Measurements from ENCODE around the gene CRLF1. TPM values are rescaled to one million over a fixed set of nuclear protein-coding genes. Genes with fewer than 3 reads are reported as not detected.

CRLF1 gene
- total RNA-seq, 1 experiment from 2014 or later: 0.46 TPM

- Histone ChIP-seq H3K79me2 (ENCODE audit: low read depth) (peaks cover 14% of the 10 kb centered on the region; the same call in 1 of the 2 replicates), H4K20me1 (ENCODE audit: insufficient read depth) (no peaks in the 10 kb centered on the region), H3K9me2 (ENCODE audit: insufficient read depth) (no peaks in the 10 kb centered on the region), H3K4me2 (peak overlapping the region; percentile 84), H3K9me3 (ENCODE audit: insufficient read depth, low read depth) (no peaks in the 10 kb centered on the region), H3K36me3 (ENCODE audit: low read depth) (no peaks in the 10 kb centered on the region; the same call in 1 of the 2 replicates), H3K4me3 (peak overlapping the region; percentile 79), H2AFZ (peak overlapping the region; percentile 92), H3F3A (ENCODE audit: insufficient read depth, low read depth) (peaks cover 43% of the 10 kb centered on the region; the same call in 1 of the 2 replicates), H3K27ac (peak overlapping the region; percentile 64), H3K27me3 (ENCODE audit: insufficient read depth, low read depth) (no peaks in the 10 kb centered on the region), H3K4me1 (replicated peaks; ENCODE audit: insufficient read depth) (peaks cover 15% of the 10 kb centered on the region)
- CTCF ChIA-PET: interaction anchor here (0.6 to 0.7 kb wide), 2 partner anchors 62 to 429 kb away, joined by 3 to 6 read pairs; no protein-coding TSS in a partner anchor
- peak; percentile 70 for DNase-seq
- intact Hi-C loops (cut with micrococcal nuclease; ENCODE audit: unreplicated experiment): loop anchor here (5.0 kb wide), 2 partner anchors 243 to 258 kb away; partner anchors contain the start of gene UPF1
- no peak for TF ChIP-seq EZH2 (IDR thresholded peaks at IDR 0.05; ENCODE audit: low read depth)
- TF ChIP-seq, protein P1, sequence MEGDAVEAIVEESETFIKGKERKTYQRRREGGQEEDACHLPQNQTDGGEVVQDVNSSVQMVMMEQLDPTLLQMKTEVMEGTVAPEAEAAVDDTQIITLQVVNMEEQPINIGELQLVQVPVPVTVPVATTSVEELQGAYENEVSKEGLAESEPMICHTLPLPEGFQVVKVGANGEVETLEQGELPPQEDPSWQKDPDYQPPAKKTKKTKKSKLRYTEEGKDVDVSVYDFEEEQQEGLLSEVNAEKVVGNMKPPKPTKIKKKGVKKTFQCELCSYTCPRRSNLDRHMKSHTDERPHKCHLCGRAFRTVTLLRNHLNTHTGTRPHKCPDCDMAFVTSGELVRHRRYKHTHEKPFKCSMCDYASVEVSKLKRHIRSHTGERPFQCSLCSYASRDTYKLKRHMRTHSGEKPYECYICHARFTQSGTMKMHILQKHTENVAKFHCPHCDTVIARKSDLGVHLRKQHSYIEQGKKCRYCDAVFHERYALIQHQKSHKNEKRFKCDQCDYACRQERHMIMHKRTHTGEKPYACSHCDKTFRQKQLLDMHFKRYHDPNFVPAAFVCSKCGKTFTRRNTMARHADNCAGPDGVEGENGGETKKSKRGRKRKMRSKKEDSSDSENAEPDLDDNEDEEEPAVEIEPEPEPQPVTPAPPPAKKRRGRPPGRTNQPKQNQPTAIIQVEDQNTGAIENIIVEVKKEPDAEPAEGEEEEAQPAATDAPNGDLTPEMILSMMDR (conservative IDR thresholded peaks at IDR 0.05): no peak
- POLR2A ChIA-PET (ENCODE audit: unreplicated experiment): interaction anchor here (0.6 kb wide), 4 partner anchors 18 to 173 kb away, joined by 3 to 5 read pairs (median 4); partner anchors contain the start of gene UBA52
- no TSS peak for BruUV-seq (replicated peaks)
Measured at GRCh38 chr19:18589380-18590272, 17.0 kb downstream of the CRLF1 start.

DNA sequence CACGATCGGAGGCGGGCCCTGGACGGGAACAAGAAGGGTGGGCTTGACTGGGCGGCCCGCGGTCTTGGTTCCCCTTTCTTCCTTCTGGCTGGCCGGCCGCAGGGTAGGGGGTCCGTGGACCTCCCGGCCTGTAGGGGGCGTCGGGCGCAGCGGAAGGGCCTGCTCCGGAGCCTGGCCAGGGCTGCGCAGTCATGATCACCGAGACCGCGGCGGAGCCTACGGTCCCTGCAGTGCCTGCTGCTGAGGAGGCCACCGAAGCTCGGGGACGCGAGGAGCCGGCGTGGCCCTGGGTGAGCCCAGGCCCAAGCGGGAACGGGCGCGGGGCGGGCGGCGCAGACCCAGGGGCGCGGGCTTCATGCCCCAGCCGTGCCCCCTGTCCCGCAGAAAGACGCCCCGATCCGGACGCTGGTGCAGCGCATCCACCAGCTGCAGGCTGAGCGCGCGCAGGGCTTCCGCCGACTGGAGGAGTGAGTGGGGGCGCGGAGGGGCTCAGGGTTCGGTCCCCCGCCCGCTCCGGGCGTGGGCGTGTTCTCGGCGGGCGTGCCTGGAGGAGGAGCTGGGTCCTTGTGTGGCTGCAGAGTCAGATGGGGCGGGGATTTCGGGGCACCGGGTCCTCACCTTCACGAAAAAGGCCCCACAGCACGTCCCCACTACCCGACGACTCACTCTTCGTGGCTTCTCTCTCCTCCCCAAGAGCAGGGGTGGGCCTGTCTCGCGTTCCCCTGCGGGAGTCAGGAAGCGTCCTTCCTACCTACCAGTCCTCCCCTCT, 17.8 kb downstream of the CRLF1 start, which contains the start of gene REX1BD:
TSS of gene REX1BD (plus strand) at position 188 of the 769 bp plus-strand sequence. CDS start at position 192, 4 bp downstream.
- H3K27ac ChIP-seq: peak within 1 kb of the TSS; percentile 64
- no peaks in the 10 kb centered on the region for H3K9me3 ChIP-seq (ENCODE audit: insufficient read depth, low read depth)
- H3K36me3 ChIP-seq (ENCODE audit: low read depth): no peaks in the 10 kb centered on the region; the same call in 1 of the 2 replicates
- H4K20me1 ChIP-seq (ENCODE audit: insufficient read depth): no peaks in the 10 kb centered on the region
- peak within 1 kb of the TSS; percentile 92 for H2AFZ ChIP-seq
- ChIA-PET POLR2A (ENCODE audit: unreplicated experiment) (interaction anchor here (0.5 to 0.6 kb wide), 4 partner anchors 31 to 1872 kb away, joined by 3 to 4 read pairs (median 4); no protein-coding TSS in a partner anchor), CTCF (interaction anchor here (0.7 to 0.9 kb wide), 2 partner anchors 61 to 242 kb away, joined by 3 read pairs; no protein-coding TSS in a partner anchor)
- H3K27me3 ChIP-seq (ENCODE audit: insufficient read depth, low read depth): no peaks in the 10 kb centered on the region
- TF ChIP-seq, protein P1 (conservative IDR thresholded peaks at IDR 0.05): peak; percentile 92
- TF ChIP-seq EZH2 (IDR thresholded peaks at IDR 0.05; ENCODE audit: low read depth): no peak
- H3K79me2 ChIP-seq (ENCODE audit: low read depth): peaks cover 14% of the 10 kb centered on the region; the same call in 1 of the 2 replicates
- peak; percentile 66 to 81 for DNase-seq
- H3K4me2 ChIP-seq: peak within 1 kb of the TSS; percentile 84
- H3K4me1 ChIP-seq (replicated peaks; ENCODE audit: insufficient read depth): peaks cover 11% of the 10 kb centered on the region
- peak within 1 kb of the TSS; percentile 79 for H3K4me3 ChIP-seq
- no TSS peak for BruUV-seq (replicated peaks)
- peaks cover 43% of the 10 kb centered on the region; the same call in 1 of the 2 replicates for H3F3A ChIP-seq (ENCODE audit: insufficient read depth, low read depth)
- intact Hi-C loops (cut with micrococcal nuclease; ENCODE audit: unreplicated experiment): loop anchor here (5.0 kb wide), 1 partner anchor 244 kb away; the partner anchor contains the start of gene UPF1
- H3K9me2 ChIP-seq (ENCODE audit: insufficient read depth): no peaks in the 10 kb centered on the region

All from PC-9 (cell line).